A673 (cell line): ENCODE results near the gene H3-3A.

Experiments
- CTCF ChIP-seq: fragments of 300-800, 200-600 bp; sonication (generic); conservative IDR thresholded peaks from 2 replicates; pipeline ENCODE4 v1.5.1; 2017; ENCODE audit warnings: low read depth, mild to moderate bottlenecking, antibody characterized with exemption, low read length, moderate library complexity, mixed read lengths
- EZH2 ChIP-seq: fragments of 200-600 bp; sonication (generic); IDR thresholded peaks from 2 replicates; pipeline ENCODE4 v1.6.1; 2017; ENCODE audit warnings: borderline replicate concordance, low read depth, mild to moderate bottlenecking, mixed read lengths, antibody characterized with exemption, low read length; ENCODE audit not compliant: poor library complexity, severe bottlenecking

- TF ChIP-seq CTCF (no peak), EZH2 (no peak)
These were observed 20.0 kb downstream of the H3-3A start for GRCh38 chr1:226082587-226082917.
